ENCODE data around the gene BHLHA15.

The BHLHA15 gene

GRCh38 chr7:98199131-98199530 is 12.1 kb upstream of the BHLHA15 start:
- Histone ChIP-seq H3K9me3 (ENCODE audit: insufficient read depth, low read length) (no peaks in the 10 kb centered on the region), H2AFZ (ENCODE audit: low read depth, low read length, severe bottlenecking) (no peak overlapping the region), H3K4me2 (ENCODE audit: low read depth, low read length, poor library complexity, severe bottlenecking) (no peak overlapping the region), H3K9me2 (replicated peaks; ENCODE audit: insufficient read depth, low read length) (no peaks in the 10 kb centered on the region), H3F3A (ENCODE audit: insufficient read depth) (peaks cover 27% of the 10 kb centered on the region), H3K4me3 (ENCODE audit: insufficient read depth, low read length, poor library complexity, severe bottlenecking) (no peak overlapping the region), H3K27me3 (ENCODE audit: low read length) (no peaks in the 10 kb centered on the region), H3K9ac (ENCODE audit: low read length) (no peak overlapping the region), H3K27ac (ENCODE audit: low read depth, low read length) (no peak overlapping the region), H3K79me2 (ENCODE audit: insufficient read depth, low read length) (no peaks in the 10 kb centered on the region), H3K36me3 (ENCODE audit: low read length) (no peaks in the 10 kb centered on the region), H4K20me1 (ENCODE audit: low read depth, low read length) (peaks cover 42% of the 10 kb centered on the region)
- TF ChIP-seq CTCF (IDR thresholded peaks at IDR 0.05; ENCODE audit: insufficient read depth, low read length, poor library complexity, severe bottlenecking) = no peak
- no peak for TF ChIP-seq EZH2phosphoT487 (conservative IDR thresholded peaks at IDR 0.05; ENCODE audit: low read length)

- Histone ChIP-seq H3K9me2 (replicated peaks; ENCODE audit: insufficient read depth, low read length) (no peaks in the 10 kb centered on the region), H3K27me3 (ENCODE audit: low read length) (no peaks in the 10 kb centered on the region), H3F3A (ENCODE audit: insufficient read depth) (peaks cover 27% of the 10 kb centered on the region), H3K36me3 (ENCODE audit: low read length) (no peaks in the 10 kb centered on the region), H3K4me2 (ENCODE audit: low read depth, low read length, poor library complexity, severe bottlenecking) (peak overlapping the region; percentile 38), H2AFZ (ENCODE audit: low read depth, low read length, severe bottlenecking) (no peak overlapping the region), H4K20me1 (ENCODE audit: low read depth, low read length) (peaks cover 40% of the 10 kb centered on the region), H3K79me2 (ENCODE audit: insufficient read depth, low read length) (no peaks in the 10 kb centered on the region), H3K9me3 (ENCODE audit: insufficient read depth, low read length) (no peaks in the 10 kb centered on the region), H3K27ac (ENCODE audit: low read depth, low read length) (no peak overlapping the region), H3K4me3 (ENCODE audit: insufficient read depth, low read length, poor library complexity, severe bottlenecking) (peak overlapping the region; percentile 1), H3K9ac (ENCODE audit: low read length) (no peak overlapping the region)
- TF ChIP-seq CTCF (IDR thresholded peaks at IDR 0.05; ENCODE audit: insufficient read depth, low read length, poor library complexity, severe bottlenecking) = no peak
- TF ChIP-seq EZH2phosphoT487 (conservative IDR thresholded peaks at IDR 0.05; ENCODE audit: low read length) = peak; percentile 97
Observed at GRCh38 chr7:98200364-98200763, 10.9 kb upstream of the BHLHA15 start.

GRCh38 chr7:98202367-98203195 is 8.7 kb upstream of the BHLHA15 start:
- Histone ChIP-seq H3F3A (ENCODE audit: insufficient read depth) (peaks cover 27% of the 10 kb centered on the region), H3K4me3 (ENCODE audit: insufficient read depth, low read length, poor library complexity, severe bottlenecking) (no peak overlapping the region), H3K27ac (ENCODE audit: low read depth, low read length) (no peak overlapping the region), H3K9me3 (ENCODE audit: insufficient read depth, low read length) (no peaks in the 10 kb centered on the region), H4K20me1 (ENCODE audit: low read depth, low read length) (peaks cover 38% of the 10 kb centered on the region), H3K79me2 (ENCODE audit: insufficient read depth, low read length) (no peaks in the 10 kb centered on the region), H3K4me2 (ENCODE audit: low read depth, low read length, poor library complexity, severe bottlenecking) (peak overlapping the region; percentile 42), H3K9ac (ENCODE audit: low read length) (no peak overlapping the region), H3K9me2 (replicated peaks; ENCODE audit: insufficient read depth, low read length) (no peaks in the 10 kb centered on the region), H3K36me3 (ENCODE audit: low read length) (no peaks in the 10 kb centered on the region), H3K27me3 (ENCODE audit: low read length) (no peaks in the 10 kb centered on the region), H2AFZ (ENCODE audit: low read depth, low read length, severe bottlenecking) (no peak overlapping the region)
- TF ChIP-seq EZH2phosphoT487 (conservative IDR thresholded peaks at IDR 0.05; ENCODE audit: low read length) (0 out of 2 replicates have a peak, but pooled peaks have one; percentile 9), CTCF (IDR thresholded peaks at IDR 0.05; ENCODE audit: insufficient read depth, low read length, poor library complexity, severe bottlenecking) (no peak)
